ENCODE results near the gene MFAP3. TPM values are rescaled to one million over a fixed set of nuclear protein-coding genes. Genes with fewer than 3 reads are reported as not detected.

MFAP3 gene
- total RNA-seq, 1 donor from 2014 or later: 113 TPM

DNA sequence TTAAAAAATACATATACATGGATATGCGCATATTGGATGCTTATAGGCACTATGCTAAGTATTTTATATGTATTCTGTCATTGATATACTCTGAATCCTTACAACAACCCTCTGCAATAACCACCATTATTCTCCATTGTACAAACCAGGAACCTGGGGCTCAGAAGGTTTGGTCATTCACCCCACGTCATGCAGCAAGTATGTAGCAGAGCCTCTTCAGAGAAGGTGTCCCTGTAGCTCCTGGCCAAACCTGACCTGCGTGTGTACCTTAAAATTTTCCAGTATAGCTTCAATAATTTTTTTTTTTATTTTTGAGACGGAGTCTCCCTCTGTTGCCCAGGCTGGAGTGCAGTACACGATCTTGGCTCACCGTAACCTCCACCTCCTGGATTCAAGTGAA is 51.9 kb downstream of the MFAP3 start:
- DNase-seq (ENCODE audit: low read depth in 2 of 2): no peak

GRCh38 chr5:154092356-154093141 is 53.8 kb downstream of the MFAP3 start:
- DNase-seq (ENCODE audit: low read depth in 2 of 2): peak in 1 of 2 donors; percentile 7

GRCh38 chr5:154093142-154093532 is 54.4 kb downstream of the MFAP3 start:
- DNase-seq (ENCODE audit: low read depth in 2 of 2): no peak

DNA sequence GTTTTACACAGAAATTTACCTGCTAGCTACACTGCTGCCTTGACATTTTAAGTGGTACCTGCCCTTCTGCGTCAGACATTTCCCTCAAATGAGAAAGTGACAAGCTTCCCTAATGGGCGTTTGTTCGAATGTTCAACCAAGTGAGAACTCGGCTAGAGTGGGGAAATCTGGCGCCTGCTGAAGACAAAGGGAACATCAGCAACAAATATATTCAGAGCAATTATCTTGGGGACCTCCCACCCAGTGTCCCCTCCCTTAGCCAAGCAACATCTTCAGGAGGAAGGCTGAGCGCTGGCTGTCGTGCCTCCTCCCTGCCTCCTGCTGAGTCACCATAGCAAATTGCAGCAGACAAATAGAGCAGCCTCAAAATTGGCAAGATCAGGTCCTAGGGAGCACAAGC is 57.1 kb downstream of the MFAP3 start:
- no peak for DNase-seq (ENCODE audit: low read depth in 2 of 2)

DNA sequence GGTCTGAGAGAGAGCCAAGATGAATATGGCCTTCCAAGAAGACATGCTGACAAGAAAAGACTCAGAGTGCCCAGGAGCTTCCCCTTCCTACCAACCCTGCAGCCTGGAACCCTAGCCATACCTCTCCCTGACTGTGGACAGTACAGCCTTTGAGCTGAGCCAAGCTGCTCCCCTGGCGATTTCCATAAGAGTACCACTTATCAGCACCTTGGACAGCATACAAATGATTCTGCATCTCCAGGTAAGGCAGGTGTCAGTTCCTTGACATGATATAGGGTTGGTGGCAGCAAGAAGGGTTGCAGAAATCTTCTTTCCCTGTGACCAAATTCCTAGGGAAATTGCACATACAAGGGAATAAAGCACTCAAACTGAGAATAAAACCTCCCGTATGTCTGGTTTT is 58.3 kb downstream of the MFAP3 start:
- DNase-seq (ENCODE audit: low read depth in 2 of 2): no peak

DNA sequence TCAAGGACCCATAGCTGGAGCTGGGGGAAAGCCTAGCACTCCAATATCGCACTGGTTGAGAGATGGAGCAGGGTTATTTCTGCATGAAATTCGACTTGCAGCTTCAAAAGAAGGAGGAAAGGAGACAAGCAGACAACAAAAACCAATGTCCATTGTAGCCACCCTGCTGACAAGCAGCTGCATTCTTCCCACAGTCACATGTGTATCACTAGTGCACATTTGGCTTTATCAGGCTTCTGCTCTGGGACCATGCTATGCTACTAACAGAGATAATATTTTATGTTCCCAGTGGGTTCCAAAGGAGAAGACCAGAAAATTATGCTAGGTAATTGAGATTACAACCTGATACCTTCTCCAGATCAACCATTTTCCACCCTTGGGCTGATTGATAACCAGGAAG is 59.7 kb downstream of the MFAP3 start:
- DNase-seq (ENCODE audit: low read depth in 2 of 2): no peak

DNA sequence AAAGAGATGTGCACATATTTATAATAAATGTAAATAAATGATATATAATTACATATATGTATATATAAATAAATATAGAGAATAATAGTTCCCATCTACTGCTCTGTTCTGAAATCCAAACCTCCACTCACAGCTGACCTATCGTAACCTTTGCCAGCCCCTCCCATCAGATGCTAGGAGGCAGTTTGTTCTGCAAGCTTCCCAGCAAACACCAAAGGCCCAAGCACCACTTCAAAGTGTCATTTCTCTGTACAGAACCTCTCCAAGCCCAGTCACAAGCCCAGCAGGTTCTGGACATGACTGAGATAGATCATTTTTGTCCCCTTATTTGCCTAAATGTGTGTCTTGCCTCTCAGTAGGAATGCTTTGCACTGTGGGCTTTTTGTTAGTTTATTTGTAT is 62.4 kb downstream of the MFAP3 start:
- no peak for DNase-seq (ENCODE audit: low read depth in 2 of 2)

DNA sequence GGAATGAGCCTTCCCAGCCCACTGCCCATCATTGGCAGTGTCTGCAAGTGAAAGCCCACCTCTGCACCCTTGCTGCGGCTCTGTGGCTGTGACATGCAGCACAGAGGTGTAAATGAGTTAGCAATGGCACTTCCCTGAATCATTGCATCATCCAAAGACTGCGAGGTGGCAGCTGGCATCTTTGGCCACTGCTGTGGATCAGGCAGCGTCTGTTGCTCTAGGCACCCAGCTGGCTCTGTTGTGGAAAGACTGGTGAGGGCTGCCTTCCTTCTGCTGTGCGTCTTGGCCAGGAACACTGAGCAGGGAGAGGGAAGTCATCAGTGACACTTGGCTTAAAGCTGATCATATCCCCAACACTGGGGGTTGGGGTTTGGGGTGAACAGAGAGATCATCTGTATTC is 64.5 kb downstream of the MFAP3 start:
- no peak for DNase-seq (ENCODE audit: low read depth in 2 of 2)

Other genes starting within 250 kb of the MFAP3 start
- gene FAM114A2, start 57 bp upstream of the MFAP3 start, total RNA-seq: 21.5 and 21.8 TPM in 2 replicates
- gene GALNT10, start 151.8 kb downstream of the MFAP3 start, total RNA-seq: 26.6 and 52.3 TPM in 2 replicates

All from dermis microvascular lymphatic vessel endothelial cell (primary cell).